Epithelial cell of esophagus (primary cell): ENCODE data around the gene S100A3.

ENCODE experiments used
- DNase-seq: peaks from one replicate; pipeline ENCODE4 v3.0.0; 2010; ENCODE audit warnings: low read depth
- H3K4me3 ChIP-seq: 2 replicates; pipeline ENCODE4 v1.5.1; 2011; ENCODE audit warnings: mild to moderate bottlenecking, low read length, control low read depth
- CTCF ChIP-seq: IDR thresholded peaks from 2 replicates; pipeline ENCODE4 v1.5.1; 2011; ENCODE audit warnings: low read depth, mild to moderate bottlenecking, low read length, control low read depth, inconsistent platforms; ENCODE audit not compliant: insufficient read depth; ENCODE audit errors: missing control alignments

The S100A3 gene

DNA sequence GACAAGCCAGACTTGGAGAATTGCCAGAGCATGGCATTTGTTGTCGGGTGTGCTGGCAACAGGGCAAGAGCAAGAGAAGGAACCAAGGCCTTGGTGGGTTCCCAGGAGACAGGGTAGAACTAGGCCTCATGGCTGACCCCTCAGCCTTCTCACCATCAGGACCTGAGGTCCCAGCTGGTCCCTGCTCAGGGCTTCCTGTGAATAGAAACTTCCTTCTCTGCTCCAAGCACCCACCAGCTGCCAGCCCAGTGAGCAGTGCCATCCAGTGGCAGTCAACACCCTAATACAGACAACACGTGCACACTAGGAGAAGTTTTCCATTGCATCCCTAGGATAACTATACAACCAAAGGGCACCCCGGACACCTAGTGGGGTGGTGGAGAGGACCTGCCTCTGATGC lies 36.0 kb downstream of the S100A3 start:
- peak; percentile 18 for TF ChIP-seq CTCF
- no peak overlapping the region for H3K4me3 ChIP-seq
- DNase-seq: no peak

DNA sequence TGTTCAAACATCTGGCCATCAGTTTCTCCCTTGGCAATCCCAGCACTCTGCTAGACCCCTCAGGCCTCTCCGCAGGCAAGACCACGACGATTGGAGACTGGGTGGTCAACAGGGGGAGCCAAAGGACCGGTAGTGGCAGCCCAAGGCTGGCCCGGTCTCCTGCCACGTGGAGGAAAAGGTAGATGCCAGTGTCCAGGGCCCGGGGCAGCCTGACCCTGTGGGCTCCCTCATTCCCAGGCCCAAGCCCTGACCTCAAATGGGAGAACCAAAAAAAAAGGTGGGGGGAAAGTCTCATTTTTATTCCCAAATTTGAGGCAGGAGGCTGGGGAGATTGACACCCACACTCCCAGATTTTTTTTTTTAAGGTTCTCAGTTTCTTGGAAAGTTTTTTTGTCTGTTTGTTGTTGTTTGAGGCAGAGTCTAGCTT lies 38.1 kb downstream of the S100A3 start:
- DNase-seq: peak; percentile 78
- TF ChIP-seq CTCF: peak; percentile 94

DNA sequence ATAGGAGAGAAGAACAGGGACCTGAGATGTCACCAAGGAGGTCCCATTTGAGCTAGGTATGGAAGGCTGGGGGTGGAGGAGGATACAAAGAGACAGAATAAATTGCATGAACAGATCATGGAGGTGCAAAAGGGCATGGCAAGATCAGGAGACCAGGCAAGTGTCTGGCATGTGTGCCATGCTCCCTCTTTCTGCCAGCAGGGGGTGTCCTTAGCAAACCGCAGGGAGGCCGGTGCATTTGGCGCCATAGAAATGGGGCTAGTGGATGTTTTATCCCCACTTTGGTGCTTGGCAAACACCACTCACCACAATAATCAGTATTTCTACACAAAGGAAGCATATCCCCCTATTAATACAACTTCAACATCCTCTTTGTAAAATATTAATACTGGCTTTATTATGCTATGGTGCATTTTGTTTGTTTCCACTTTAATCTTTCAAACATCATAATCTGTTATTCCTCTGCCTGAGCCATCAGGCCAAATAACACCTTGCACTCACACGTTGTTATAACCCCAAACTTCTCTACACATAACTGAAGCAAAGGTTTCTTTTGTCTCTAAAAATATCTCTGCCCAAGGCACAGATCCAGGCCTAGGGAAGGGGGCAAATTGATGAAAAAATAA lies 39.2 kb downstream of the S100A3 start:
- TF ChIP-seq CTCF: peak; percentile 86
- no peak overlapping the region for H3K4me3 ChIP-seq
- DNase-seq: peak; percentile 68

More for the DNA sequence above, 38.1 kb downstream of the S100A3 start:
- no peak overlapping the region for H3K4me3 ChIP-seq

GRCh38 chr1:153509036-153509435 lies 40.0 kb downstream of the S100A3 start:
- no peak for TF ChIP-seq CTCF
- peak; percentile 65 for DNase-seq
- no peak overlapping the region for H3K4me3 ChIP-seq

DNA sequence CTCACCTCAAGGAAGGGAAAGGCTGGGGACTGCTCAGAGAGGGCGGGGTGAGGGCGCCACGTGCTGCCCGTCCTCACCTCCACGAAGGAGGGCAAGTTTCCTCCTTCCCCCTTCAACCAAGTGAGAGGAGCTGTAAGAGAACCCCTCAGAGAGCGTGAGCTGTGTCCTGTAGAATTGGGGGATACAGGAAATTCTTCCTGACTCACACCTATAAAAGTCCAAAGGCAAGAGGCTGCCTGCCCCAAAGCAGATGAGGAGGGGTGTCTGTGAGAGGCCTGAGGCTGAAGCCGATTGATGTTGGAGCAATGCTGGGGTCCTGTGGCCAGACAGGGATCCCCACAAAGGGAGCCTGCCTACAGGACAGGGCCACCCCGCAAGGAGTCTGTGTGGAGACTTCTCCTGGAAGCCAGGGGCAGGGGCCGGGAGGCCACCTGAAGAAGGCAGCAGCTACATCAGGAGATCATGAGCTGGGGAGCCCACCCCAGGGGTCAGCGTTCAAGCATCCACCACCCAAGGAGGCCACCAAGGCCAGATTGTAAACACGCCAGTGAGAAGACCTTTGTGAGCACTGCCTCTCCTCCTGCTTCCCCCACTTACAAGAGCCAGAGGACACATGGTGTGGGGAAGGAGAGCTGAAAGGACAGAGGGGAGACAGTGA lies 41.0 kb downstream of the S100A3 start:
- DNase-seq: no peak
- no peak overlapping the region for H3K4me3 ChIP-seq
- no peak for TF ChIP-seq CTCF

DNA sequence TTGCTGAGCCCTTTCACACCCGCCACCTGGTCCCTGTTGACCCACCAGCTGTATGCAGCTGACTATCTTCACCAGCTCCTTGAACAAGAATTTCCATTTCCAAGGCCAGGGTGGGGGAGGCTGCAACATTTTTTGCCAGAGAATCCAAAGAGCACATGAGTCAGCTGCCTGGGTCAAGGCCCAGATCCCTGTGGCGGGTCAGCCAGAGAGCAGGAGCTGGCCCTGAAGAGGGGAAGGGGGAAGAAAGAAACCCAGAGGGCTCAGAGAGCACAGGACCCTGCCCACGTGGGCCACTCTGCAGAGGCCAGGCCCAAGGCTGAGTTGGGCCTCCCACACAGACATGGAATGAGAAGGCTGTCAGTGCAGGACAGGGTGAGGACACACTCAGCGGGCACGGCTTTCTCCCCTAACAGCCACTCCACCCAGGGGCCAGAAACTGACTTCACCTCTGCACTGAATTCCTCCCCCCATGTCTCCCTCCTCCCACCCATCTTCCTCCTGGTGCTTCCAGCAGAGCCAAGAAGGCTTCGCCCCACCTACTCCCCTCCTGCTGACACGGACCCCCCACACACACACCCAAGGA lies 42.1 kb downstream of the S100A3 start:
- H3K4me3 ChIP-seq: no peak overlapping the region
- peak; percentile 57 for DNase-seq
- TF ChIP-seq CTCF: no peak
